Cardiac fibroblast (primary cell): ENCODE data around the gene CCDC160.
"Not testable (repeated sequence)": the region's sequence is repeated elsewhere in the genome, so short reads cannot be mapped to it uniquely, and the experiment has no call there.

Experiments
- DNase-seq, 2 donors: peaks; one replicate each; pipeline versions ENCODE4 v3.0.0 to v3.0.0-alpha.2; 2010; ENCODE audit warnings: low read depth in 2 of 2
- H3K4me3 ChIP-seq, 2 donors: replicated peaks in 1 of 2; 1 replicate in 1 of 2; 2 replicates in 1 of 2; pipeline ENCODE4 v1.5.1; 2011; ENCODE audit warnings: low read depth in 2 of 2, low read length in 2 of 2, mild to moderate bottlenecking in 2 of 2, moderate library complexity in 1 of 2
- TF ChIP-seq, protein P1 (sequence below): IDR thresholded peaks from one replicate; pipeline ENCODE4 v1.5.1; 2011; ENCODE audit warnings: low read depth, mild to moderate bottlenecking, low read length, inconsistent platforms

The CCDC160 gene

DNA sequence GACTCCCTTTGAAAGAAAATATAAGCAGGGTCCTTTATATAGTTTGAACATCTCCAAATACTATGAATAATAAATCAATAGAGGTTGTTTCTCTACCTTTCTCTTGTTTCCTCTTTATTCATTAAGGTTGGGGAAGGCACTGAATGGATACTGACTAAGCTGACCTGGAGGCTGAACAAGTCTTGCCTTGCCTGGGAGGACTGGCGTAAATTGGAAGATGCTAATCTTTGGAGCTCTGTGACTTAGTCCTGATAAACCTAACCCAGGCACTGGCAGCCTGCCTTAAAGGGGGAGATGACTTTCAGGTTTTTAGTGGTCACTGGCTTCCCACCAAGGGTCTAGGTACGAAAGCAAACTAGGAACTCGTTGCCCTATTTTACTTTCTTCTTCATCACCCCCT, 10.5 kb downstream of the CCDC160 start:
- H3K4me3 ChIP-seq: no peak overlapping the region
- TF ChIP-seq, protein P1, sequence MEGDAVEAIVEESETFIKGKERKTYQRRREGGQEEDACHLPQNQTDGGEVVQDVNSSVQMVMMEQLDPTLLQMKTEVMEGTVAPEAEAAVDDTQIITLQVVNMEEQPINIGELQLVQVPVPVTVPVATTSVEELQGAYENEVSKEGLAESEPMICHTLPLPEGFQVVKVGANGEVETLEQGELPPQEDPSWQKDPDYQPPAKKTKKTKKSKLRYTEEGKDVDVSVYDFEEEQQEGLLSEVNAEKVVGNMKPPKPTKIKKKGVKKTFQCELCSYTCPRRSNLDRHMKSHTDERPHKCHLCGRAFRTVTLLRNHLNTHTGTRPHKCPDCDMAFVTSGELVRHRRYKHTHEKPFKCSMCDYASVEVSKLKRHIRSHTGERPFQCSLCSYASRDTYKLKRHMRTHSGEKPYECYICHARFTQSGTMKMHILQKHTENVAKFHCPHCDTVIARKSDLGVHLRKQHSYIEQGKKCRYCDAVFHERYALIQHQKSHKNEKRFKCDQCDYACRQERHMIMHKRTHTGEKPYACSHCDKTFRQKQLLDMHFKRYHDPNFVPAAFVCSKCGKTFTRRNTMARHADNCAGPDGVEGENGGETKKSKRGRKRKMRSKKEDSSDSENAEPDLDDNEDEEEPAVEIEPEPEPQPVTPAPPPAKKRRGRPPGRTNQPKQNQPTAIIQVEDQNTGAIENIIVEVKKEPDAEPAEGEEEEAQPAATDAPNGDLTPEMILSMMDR: no peak
- no peak for DNase-seq

DNA sequence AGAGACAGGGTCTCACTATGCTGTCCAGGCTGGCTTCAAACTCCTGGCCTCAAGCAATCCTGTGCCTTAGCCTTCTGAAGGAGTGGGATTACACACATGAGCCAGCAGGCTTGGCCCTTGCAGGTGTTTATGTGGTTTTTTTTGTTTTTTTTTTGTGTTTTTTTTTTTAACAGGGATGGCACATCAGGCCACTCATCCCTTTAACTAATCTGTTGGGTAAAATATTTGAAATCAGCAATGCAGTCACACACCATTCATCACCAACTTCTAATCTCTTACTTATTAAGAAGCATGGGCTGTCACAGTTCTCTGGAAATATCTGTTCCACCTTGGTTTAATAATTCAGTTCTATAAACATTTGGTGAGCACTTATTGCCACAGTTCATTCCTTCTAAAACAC, 12.3 kb downstream of the CCDC160 start:
- TF ChIP-seq, protein P1: no peak
- no peak overlapping the region for H3K4me3 ChIP-seq
- no peak for DNase-seq

DNA sequence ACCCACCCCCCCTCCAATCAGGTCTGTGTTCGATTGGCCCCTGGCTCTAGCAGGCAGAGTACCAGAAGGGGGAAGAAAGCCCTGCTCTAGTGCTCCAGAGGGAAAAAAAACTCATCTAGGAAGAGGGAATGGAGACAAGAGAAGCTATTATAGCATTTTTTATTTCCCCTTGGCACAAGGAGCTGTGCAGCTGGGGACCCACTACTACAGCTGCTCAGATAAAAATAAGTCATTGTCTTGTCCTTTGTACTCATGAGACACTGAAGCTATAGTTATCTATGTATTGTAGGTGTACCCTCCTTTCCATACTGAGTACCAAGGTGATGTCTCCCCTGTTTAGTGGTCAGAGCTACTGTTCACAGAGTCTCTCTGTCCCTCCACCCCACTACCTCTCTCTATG, 14.3 kb downstream of the CCDC160 start:
- TF ChIP-seq, protein P1: no peak
- H3K4me3 ChIP-seq: no peak overlapping the region
- no peak for DNase-seq

DNA sequence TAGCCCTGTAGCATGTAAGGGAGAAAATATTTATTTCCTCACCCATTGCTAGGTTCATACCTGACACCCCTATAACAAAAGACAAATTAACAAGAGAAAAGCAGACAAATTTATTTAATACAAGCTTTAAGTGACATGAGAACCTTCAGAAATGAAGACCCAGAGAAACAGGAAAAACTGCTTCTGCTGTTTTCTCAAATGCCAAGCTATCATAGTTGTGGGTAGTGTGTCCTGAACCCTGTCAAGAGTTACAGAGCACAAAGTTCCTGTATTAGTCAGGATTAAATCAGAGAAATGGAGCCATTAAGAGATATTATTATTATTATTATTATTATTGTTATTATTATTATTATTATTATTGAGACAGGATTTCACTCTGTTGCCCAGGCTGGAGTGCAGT, 17.5 kb downstream of the CCDC160 start:
- H3K4me3 ChIP-seq: no peak overlapping the region
- TF ChIP-seq, protein P1: no peak
- no peak for DNase-seq

DNA sequence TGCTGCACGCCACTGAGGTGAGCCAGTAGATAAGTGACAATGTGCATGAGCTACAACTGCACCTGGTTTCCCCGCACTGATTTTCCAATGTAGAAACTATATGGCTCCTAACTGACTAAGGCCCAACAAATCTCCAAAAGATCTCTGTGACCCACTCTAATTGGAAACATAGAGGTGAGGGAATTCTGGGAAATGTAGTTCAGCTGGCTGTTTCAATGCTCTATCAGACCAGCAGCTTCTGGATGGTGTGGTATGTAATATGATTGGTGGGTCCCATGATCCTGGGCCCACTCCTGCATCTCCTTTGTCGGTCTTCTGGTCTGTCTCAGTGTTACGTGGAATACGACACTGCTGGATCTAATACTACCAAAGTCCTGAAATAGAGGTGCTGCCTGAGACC, 18.6 kb downstream of the CCDC160 start:
- no peak for DNase-seq
- H3K4me3 ChIP-seq: no peak overlapping the region
- TF ChIP-seq, protein P1: no peak

DNA sequence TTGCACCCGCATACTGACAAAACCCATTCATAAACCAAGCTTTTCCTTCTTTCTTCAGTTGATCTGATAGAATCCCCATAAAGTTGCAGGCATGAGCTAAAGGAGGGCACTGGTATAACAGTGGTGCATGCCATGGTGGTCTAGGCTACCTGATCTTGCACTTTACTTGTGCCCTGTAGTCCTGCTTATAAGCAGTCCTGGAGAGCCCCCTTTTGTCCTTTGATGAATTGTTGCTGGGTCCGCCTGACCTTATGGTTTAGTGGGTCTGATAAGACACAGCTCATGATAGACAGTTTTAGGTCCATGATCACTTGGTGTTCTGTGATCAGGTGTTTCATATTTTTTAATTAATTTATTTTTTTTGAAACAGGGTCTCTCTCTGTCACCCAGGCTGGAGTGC, 19.7 kb downstream of the CCDC160 start:
- H3K4me3 ChIP-seq: no peak overlapping the region
- TF ChIP-seq, protein P1: no peak
- DNase-seq: no peak

DNA sequence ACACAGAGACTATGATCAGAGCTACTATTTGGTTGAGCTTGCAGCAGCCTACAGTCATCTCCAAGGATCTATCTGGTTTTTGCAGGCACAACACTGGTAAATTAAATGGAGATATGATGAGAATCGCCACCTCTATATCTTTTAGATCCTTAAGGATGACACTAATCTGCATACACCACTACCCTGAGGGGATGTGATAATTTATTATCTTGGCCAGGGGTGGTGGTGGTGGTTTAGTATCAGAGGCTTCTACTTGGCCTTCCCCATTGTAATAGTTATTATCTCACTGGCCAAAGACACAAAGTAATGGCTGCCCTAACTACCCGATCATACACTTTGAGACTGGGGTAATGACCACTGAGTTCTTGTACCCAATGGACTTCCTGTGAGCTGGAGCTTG, 21.2 kb downstream of the CCDC160 start:
- TF ChIP-seq, protein P1: no peak
- DNase-seq: no peak

DNA sequence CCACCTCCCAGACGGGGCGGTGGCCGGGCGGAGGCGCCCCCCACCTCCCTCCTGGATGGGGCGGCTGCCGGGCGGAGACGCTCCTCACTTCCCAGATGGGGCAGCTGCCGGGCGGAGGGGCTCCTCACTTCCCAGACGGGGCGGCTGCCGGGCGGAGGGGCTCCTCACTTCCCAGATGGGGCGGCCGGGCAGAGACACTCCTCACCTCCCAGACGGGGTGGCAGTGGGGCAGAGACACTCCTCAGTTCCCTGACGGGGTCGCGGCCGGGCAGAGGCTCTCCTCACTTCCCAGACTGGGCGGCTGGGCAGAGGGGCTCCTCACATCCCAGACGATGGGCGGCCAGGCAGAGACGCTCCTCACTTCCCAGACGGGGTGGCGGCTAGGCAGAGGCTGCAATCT, 49.0 kb downstream of the CCDC160 start:
- DNase-seq, H3K4me3 ChIP-seq: not testable (repeated sequence)

More for the DNA sequence above, 21.2 kb downstream of the CCDC160 start:
- H3K4me3 ChIP-seq: no peak overlapping the region
